H1 (cell line): ENCODE measurements around the gene GSE1. TPM values are rescaled to one million over a fixed set of nuclear protein-coding genes. Genes with fewer than 3 reads are reported as not detected.

Experiments used
- CTCF ChIA-PET: fragments of 300-600 bp; sonication (Branson Sonifier 250); formaldehyde crosslinking; loops from one replicate; lab custom pipeline; 2021; ENCODE audit not compliant: partially characterized antibody; lab: Charles Lee
- POLR2A ChIA-PET: fragments of 300-600 bp; sonication (Branson Sonifier 250); formaldehyde crosslinking; loops from one replicate; lab custom pipeline; 2021; ENCODE audit warnings: inconsistent platforms; ENCODE audit not compliant: partially characterized antibody; lab: Charles Lee
- DNase-seq, 2 experiments: peaks; one replicate each; pipeline versions ENCODE4 v3.0.0 to v3.0.0-alpha.2; 2010 to 2022; ENCODE audit warnings: low spot score in 2 of 2, low read depth in 1 of 2, mixed read lengths in 1 of 2
- FAIRE-seq: peaks from 2 replicates; lab custom pipeline; 2011; peaks lifted over from hg19 to GRCh38; lab: Jason Lieb, UNC
- H2AFZ ChIP-seq: 2 replicates; pipeline ENCODE4 v1.8.1; 2012; ENCODE audit warnings: low read length, inconsistent platforms
- H2AK5ac ChIP-seq: 2 replicates; pipeline ENCODE4 v1.6.1; 2013; ENCODE audit warnings: low read depth, low read length
- H2BK120ac ChIP-seq: replicated peaks from 2 replicates; pipeline ENCODE3; 2013; ENCODE audit warnings: low read depth, low read length, inconsistent platforms
- H2BK12ac ChIP-seq: 2 replicates; pipeline ENCODE4 v1.6.1; 2013; ENCODE audit warnings: low read depth, low read length
- H2BK15ac ChIP-seq: 2 replicates; pipeline ENCODE4 v1.6.1; 2013; ENCODE audit warnings: low read length
- H2BK20ac ChIP-seq: 2 replicates; pipeline ENCODE4 v1.6.1; 2013; ENCODE audit warnings: low read length
- H2BK5ac ChIP-seq: 2 replicates; pipeline ENCODE4 v1.6.1; 2013; ENCODE audit warnings: low read depth, low read length
- H3K14ac ChIP-seq: 2 replicates; pipeline ENCODE4 v1.6.1; 2013; ENCODE audit warnings: inconsistent platforms; ENCODE audit not compliant: insufficient read length
- H3K18ac ChIP-seq: 2 replicates; pipeline ENCODE4 v1.6.1; 2013; ENCODE audit warnings: low read length; ENCODE audit errors: extremely low read depth
- H3K23ac ChIP-seq: 2 replicates; pipeline ENCODE4 v1.6.1; 2013; ENCODE audit warnings: inconsistent platforms; ENCODE audit not compliant: insufficient read length
- H3K23me2 ChIP-seq: 2 replicates; pipeline ENCODE4 v1.6.1; 2013; ENCODE audit warnings: low read depth, low read length
- H3K27ac ChIP-seq: 2 replicates; pipeline ENCODE4 v1.6.1; 2011; ENCODE audit warnings: low read depth, low read length, inconsistent platforms
- H3K27me3 ChIP-seq, 4 experiments: replicated peaks in 1 of 4; 1 replicate in 1 of 4; 2 replicates in 3 of 4; pipeline versions ENCODE4 v1.6.1 to v1.8.1; 2011 to 2013; ENCODE audit warnings: low read length in 3 of 4, mild to moderate bottlenecking in 3 of 4, inconsistent platforms in 2 of 4, mixed read lengths in 2 of 4, moderate library complexity in 1 of 4; ENCODE audit not compliant: control insufficient read depth in 3 of 4, insufficient read depth in 3 of 4; ENCODE audit errors: extremely low read depth in 1 of 4
- H3K36me3 ChIP-seq, 4 experiments: 2 replicates each; pipeline versions ENCODE4 v1.6.1 to v1.8.1; 2011 to 2013; ENCODE audit warnings: mild to moderate bottlenecking in 4 of 4, low read length in 3 of 4, moderate library complexity in 2 of 4, control low read depth in 1 of 4, inconsistent platforms in 1 of 4; ENCODE audit not compliant: insufficient read depth in 4 of 4, control insufficient read depth in 2 of 4
- H3K4ac ChIP-seq: replicated peaks from 2 replicates; pipeline ENCODE3; 2013; ENCODE audit warnings: low read length, low read depth, mixed read lengths, inconsistent platforms; ENCODE audit not compliant: insufficient read length
- H3K4me1 ChIP-seq, 4 experiments: replicated peaks in 1 of 4; 1 replicate in 1 of 4; 2 replicates in 3 of 4; pipeline versions ENCODE4 v1.6.1 to v1.8.1; 2011 to 2013; ENCODE audit warnings: low read length in 3 of 4, inconsistent platforms in 2 of 4, mixed read lengths in 1 of 4; ENCODE audit not compliant: insufficient read depth in 4 of 4, control insufficient read depth in 3 of 4
- H3K4me2 ChIP-seq, 2 experiments: 2 replicates each; pipeline versions ENCODE4 v1.6.1 to v1.8.1; 2011 to 2013; ENCODE audit warnings: low read depth in 2 of 2, low read length in 2 of 2, control low read depth in 1 of 2, inconsistent platforms in 1 of 2, mild to moderate bottlenecking in 1 of 2; ENCODE audit not compliant: insufficient read depth in 1 of 2
- H3K4me3 ChIP-seq, 4 experiments: fragments of 200-600, 300-600 bp in 1 of 4; sonication (generic), shearing (Covaris generic), sonication (Bioruptor Twin) in 1 of 4; 2 replicates each; pipeline versions ENCODE4 v1.5.1 to v1.8.1; 2011 to 2016; ENCODE audit warnings: low read length in 4 of 4, low read depth in 3 of 4, control low read depth in 2 of 4, inconsistent platforms in 2 of 4, mild to moderate bottlenecking in 2 of 4, mixed read lengths in 1 of 4, moderate library complexity in 1 of 4; ENCODE audit not compliant: insufficient read depth in 2 of 4; ENCODE audit errors: extremely low read depth in 1 of 4
- H3K56ac ChIP-seq: replicated peaks from 2 replicates; pipeline ENCODE3; 2013; ENCODE audit warnings: low read depth, mild to moderate bottlenecking, mixed read lengths, low read length, inconsistent platforms; ENCODE audit not compliant: insufficient read length
- H3K79me1 ChIP-seq: 2 replicates; pipeline ENCODE4 v1.6.1; 2013; ENCODE audit warnings: low read depth, low read length, control low read depth
- H3K79me2 ChIP-seq, 2 experiments: 2 replicates each; pipeline versions ENCODE4 v1.6.1 to v1.8.1; 2012 to 2013; ENCODE audit warnings: low read length in 2 of 2, mild to moderate bottlenecking in 2 of 2, inconsistent platforms in 1 of 2; ENCODE audit not compliant: insufficient read depth in 2 of 2, control insufficient read depth in 1 of 2
- H3K9ac ChIP-seq, 4 experiments: replicated peaks in 1 of 4; 1 replicate in 1 of 4; 2 replicates in 3 of 4; pipeline versions ENCODE4 v1.6.1 to v1.8.1; 2011 to 2013; ENCODE audit warnings: low read depth in 3 of 4, low read length in 3 of 4, control low read depth in 2 of 4, mild to moderate bottlenecking in 2 of 4, moderate library complexity in 2 of 4, inconsistent platforms in 1 of 4; ENCODE audit errors: extremely low read depth in 1 of 4
- H3K9me3 ChIP-seq, 2 experiments: 2 replicates each; pipeline versions ENCODE4 v1.6.1 to v1.8.1; 2012 to 2013; ENCODE audit warnings: mild to moderate bottlenecking in 2 of 2, moderate library complexity in 2 of 2, control low read depth in 1 of 2, inconsistent platforms in 1 of 2, low read depth in 1 of 2, low read length in 1 of 2, mixed read lengths in 1 of 2; ENCODE audit not compliant: insufficient read depth in 2 of 2
- H4K20me1 ChIP-seq, 2 experiments: replicated peaks in 1 of 2; 2 replicates each; pipeline versions ENCODE3 to v1.8.1; 2011 to 2013; ENCODE audit warnings: inconsistent platforms in 2 of 2, low read length in 2 of 2, mild to moderate bottlenecking in 1 of 2; ENCODE audit not compliant: insufficient read depth in 2 of 2, control insufficient read depth in 1 of 2
- H4K5ac ChIP-seq: 2 replicates; pipeline ENCODE4 v1.6.1; 2013; ENCODE audit warnings: low read length, low read depth, mixed read lengths, inconsistent platforms; ENCODE audit not compliant: insufficient read length
- H4K8ac ChIP-seq: 2 replicates; pipeline ENCODE4 v1.8.0; 2013; ENCODE audit warnings: mild to moderate bottlenecking, moderate library complexity, low read length, inconsistent platforms; ENCODE audit not compliant: insufficient read depth; ENCODE audit errors: extremely low read depth
- H4K91ac ChIP-seq: replicated peaks from 2 replicates; pipeline ENCODE3; 2013; ENCODE audit warnings: low read length, mixed read lengths, inconsistent platforms; ENCODE audit not compliant: insufficient read length
- CTCF ChIP-seq, 3 experiments: IDR thresholded peaks; 1 replicate in 2 of 3; 2 replicates in 1 of 3; pipeline versions ENCODE4 v1.5.1 to v1.6.1; 2011; ENCODE audit warnings: low read length in 3 of 3, mild to moderate bottlenecking in 3 of 3, inconsistent platforms in 2 of 3, low read depth in 1 of 3, moderate library complexity in 1 of 3; ENCODE audit not compliant: insufficient read depth in 1 of 3; ENCODE audit errors: control extremely low read depth in 1 of 3
- GABPA ChIP-seq: IDR thresholded peaks from 2 replicates; pipeline ENCODE4 v1.6.1; 2011; ENCODE audit warnings: mild to moderate bottlenecking, low read length, moderate library complexity, borderline replicate concordance; ENCODE audit not compliant: insufficient read depth
- MAFK ChIP-seq: IDR thresholded peaks from 2 replicates; pipeline ENCODE4 v1.6.1; 2012; ENCODE audit warnings: low read depth, mild to moderate bottlenecking, improper control_type of control experiment, low read length
- POLR2AphosphoS5 ChIP-seq: IDR thresholded peaks from 2 replicates; pipeline ENCODE4 v1.6.1; 2011; ENCODE audit warnings: low read depth, low read length
- RBBP5 ChIP-seq: IDR thresholded peaks from 2 replicates; pipeline ENCODE4 v1.7.1; 2012; ENCODE audit warnings: low read depth, mild to moderate bottlenecking, inconsistent platforms, low read length, moderate library complexity, borderline replicate concordance
- WGBS, 2 experiments: shearing (Covaris generic) in 1 of 2; methylation state at CpG; one replicate each; pipeline versions ENCODE4 v1.1.6 to v1.1.7; 2013 to 2015; ENCODE audit warnings: low lambda C conversion rate in 2 of 2, mixed read lengths in 2 of 2, inconsistent platforms in 1 of 2, low coverage in 1 of 2, missing lambda C conversion rate in 1 of 2; ENCODE audit not compliant: insufficient replicate concordance in 2 of 2, insufficient coverage in 1 of 2, insufficient read length in 1 of 2; ENCODE audit errors: extremely low coverage in 1 of 2, missing lambda C conversion rate in 1 of 2; 5-methylcytosine and 5-hydroxymethylcytosine counted together
- polyA plus RNA-seq, 7 experiments: library from polyadenylated mRNA; depleted of rRNA in 3 of 7; stranded (reverse) in 5 of 7; unstranded in 2 of 7; fragments of >200 nt in 5 of 7; fragments of 200-250 nt in 2 of 7; gene quantifications; 1 replicate in 5 of 7; 2 replicates in 1 of 7; 4 replicates in 1 of 7; pipeline versions ENCODE4 v1.2.1 to v1.2.3, GENCODE V29; 2011 to 2013; ENCODE audit warnings: missing spikeins in 2 of 7, mixed read lengths in 2 of 7
- total RNA-seq: library from RNA; stranded (reverse); fragmentation: NEBNext Ultra II Directional; extraction: Animal tissue kit (Norgen Biotek cat#: 25700); gene quantifications from 2 replicates; pipeline ENCODE4 v1.2.1, GENCODE V29; 2021

GSE1 gene
- total and polyA plus RNA-seq, 2 of the 8 experiments (the other 6 are each of a cell fraction or from before 2014, with no cell fraction given) = 26.0 to 65.6 TPM

- no peak overlapping the region; the same call in 1 of the 2 replicates for H2BK12ac ChIP-seq
- H4K5ac ChIP-seq = no peak overlapping the region
- no peak overlapping the region for H3K4me2 ChIP-seq
- FAIRE-seq (no peak), DNase-seq (no peak)
- no peak for TF ChIP-seq RBBP5
- TF ChIP-seq POLR2AphosphoS5 = no peak
- TF ChIP-seq GABPA = no peak
- TF ChIP-seq CTCF (IDR thresholded peaks at IDR 0.05; ENCODE audit: control extremely low read depth in 1 of 3, insufficient read depth in 1 of 3, low read depth in 1 of 3, low read length in 3 of 3) = no peak
- TF ChIP-seq MAFK = no peak
- H3K4me1 ChIP-seq = peaks cover 0 to 5% (median 0%) of the 10 kb centered on the region in 4 experiments; a peak in 2 of 7 replicates
- no peak overlapping the region for H2BK120ac ChIP-seq
- H3K14ac ChIP-seq = no peak overlapping the region
- H2BK15ac ChIP-seq = no peak overlapping the region
- H2AK5ac ChIP-seq = no peak overlapping the region
- peaks cover 12% of the 10 kb centered on the region for H3K79me1 ChIP-seq
- no peak overlapping the region for H2AFZ ChIP-seq
- no peak overlapping the region for H3K4ac ChIP-seq
- H2BK20ac ChIP-seq = no peak overlapping the region
- H4K91ac ChIP-seq = no peak overlapping the region
- ChIA-PET CTCF (interaction anchor here (1.3 kb wide), 1 partner anchor 21 kb away, joined by 4 read pairs; no protein-coding TSS in a partner anchor), POLR2A (interaction anchor here (1.8 kb wide), 1 partner anchor 14 kb away, joined by 5 read pairs; no protein-coding TSS in a partner anchor)
- 90% methylated on average over 25 of the region's 27 CpGs; no CpG with 5 or more reads in 1 of the 2 experiments for WGBS, 2 experiments
- H3K4me3 ChIP-seq = no peak overlapping the region
- H3K27ac ChIP-seq = no peak overlapping the region
- H3K36me3 ChIP-seq = peaks cover 6 to 48% (median 24%) of the 10 kb centered on the region in 4 experiments
- H3K9me3 ChIP-seq = peaks cover 0 to 12% of the 10 kb centered on the region in 2 experiments; a peak in 1 of 4 replicates
- no peak overlapping the region for H3K23ac ChIP-seq
- H4K8ac ChIP-seq = no peak overlapping the region
- no peaks in the 10 kb centered on the region for H3K23me2 ChIP-seq
- H2BK5ac ChIP-seq = no peak overlapping the region; the same call in 1 of the 2 replicates
- no peak overlapping the region for H3K56ac ChIP-seq
- H3K18ac ChIP-seq = no peak overlapping the region
- H3K9ac ChIP-seq = no peak overlapping the region
- H3K79me2 ChIP-seq = peaks cover 0 to 13% of the 10 kb centered on the region in 2 experiments; a peak in 1 of 4 replicates
- no peaks in the 10 kb centered on the region for H3K27me3 ChIP-seq
- peaks cover 30 to 33% of the 10 kb centered on the region in 2 experiments for H4K20me1 ChIP-seq
Measured at GRCh38 chr16:85651629-85652430, 38.7 kb downstream of the GSE1 start.
